Measurements from ENCODE around the gene NAA20. TPM values are rescaled to one million over a fixed set of nuclear protein-coding genes. Genes with fewer than 3 reads are reported as not detected.
A peak's percentile ranks its signal among the peaks of the same experiment; 100 is the strongest.

Gene NAA20
- total and polyA plus RNA-seq, 10 donors = 19.3 to 68.4 (median 40.0) TPM

DNA sequence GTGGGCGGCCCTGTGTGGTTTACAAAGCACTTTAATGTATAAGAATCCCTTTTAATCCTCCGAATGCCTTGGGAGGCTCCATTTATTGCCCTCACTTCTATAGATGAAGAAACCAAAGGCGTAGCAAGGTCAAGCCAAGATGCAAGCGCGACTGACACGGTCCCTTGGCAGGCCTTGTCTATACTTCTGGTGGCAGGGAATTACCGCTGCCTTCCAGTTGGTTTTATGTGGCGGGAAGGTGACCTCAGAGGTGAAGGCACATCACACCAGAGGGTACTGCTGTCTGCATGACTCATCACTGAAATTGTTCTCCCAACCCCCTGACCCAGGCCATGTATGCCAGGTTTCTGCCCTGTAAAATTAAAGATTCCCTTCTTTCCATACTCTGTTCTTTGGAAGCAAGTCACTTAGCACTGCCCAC is 36.1 kb upstream of the NAA20 start:
- Histone ChIP-seq H3K27me3 (replicated peaks in 1 of 7) (no peaks in the 10 kb centered on the region), H3K36me3 (peaks cover 0 to 57% (median 0%) of the 10 kb centered on the region in 6 donors), H3K4me3 (no peak overlapping the region), H3K9me3 (no peaks in the 10 kb centered on the region), H3K4me1 (peaks cover 5 to 62% (median 34%) of the 10 kb centered on the region in 6 donors), H3K27ac (peak overlapping the region in 1 of 8 donors; percentile 24)
- TF ChIP-seq POLR2AphosphoS5 (IDR thresholded peaks at IDR 0.05) (no peak), POLR2A (IDR thresholded peaks at IDR 0.05) (no peak)
- TF ChIP-seq, protein P1, sequence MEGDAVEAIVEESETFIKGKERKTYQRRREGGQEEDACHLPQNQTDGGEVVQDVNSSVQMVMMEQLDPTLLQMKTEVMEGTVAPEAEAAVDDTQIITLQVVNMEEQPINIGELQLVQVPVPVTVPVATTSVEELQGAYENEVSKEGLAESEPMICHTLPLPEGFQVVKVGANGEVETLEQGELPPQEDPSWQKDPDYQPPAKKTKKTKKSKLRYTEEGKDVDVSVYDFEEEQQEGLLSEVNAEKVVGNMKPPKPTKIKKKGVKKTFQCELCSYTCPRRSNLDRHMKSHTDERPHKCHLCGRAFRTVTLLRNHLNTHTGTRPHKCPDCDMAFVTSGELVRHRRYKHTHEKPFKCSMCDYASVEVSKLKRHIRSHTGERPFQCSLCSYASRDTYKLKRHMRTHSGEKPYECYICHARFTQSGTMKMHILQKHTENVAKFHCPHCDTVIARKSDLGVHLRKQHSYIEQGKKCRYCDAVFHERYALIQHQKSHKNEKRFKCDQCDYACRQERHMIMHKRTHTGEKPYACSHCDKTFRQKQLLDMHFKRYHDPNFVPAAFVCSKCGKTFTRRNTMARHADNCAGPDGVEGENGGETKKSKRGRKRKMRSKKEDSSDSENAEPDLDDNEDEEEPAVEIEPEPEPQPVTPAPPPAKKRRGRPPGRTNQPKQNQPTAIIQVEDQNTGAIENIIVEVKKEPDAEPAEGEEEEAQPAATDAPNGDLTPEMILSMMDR (IDR thresholded peaks at IDR 0.05 in 8 of 11, conservative IDR thresholded peaks at IDR 0.05 in 3 of 11) = no peak
- whole genome bisulfite sequencing, 5 donors = 75 to 94% (median 89%) methylated on average over 8 of the region's 8 CpGs
- no peak for DNase-seq
- intact Hi-C loops (cut with DNase I; ENCODE audit: low total_unique reads) = no loop called here

DNA sequence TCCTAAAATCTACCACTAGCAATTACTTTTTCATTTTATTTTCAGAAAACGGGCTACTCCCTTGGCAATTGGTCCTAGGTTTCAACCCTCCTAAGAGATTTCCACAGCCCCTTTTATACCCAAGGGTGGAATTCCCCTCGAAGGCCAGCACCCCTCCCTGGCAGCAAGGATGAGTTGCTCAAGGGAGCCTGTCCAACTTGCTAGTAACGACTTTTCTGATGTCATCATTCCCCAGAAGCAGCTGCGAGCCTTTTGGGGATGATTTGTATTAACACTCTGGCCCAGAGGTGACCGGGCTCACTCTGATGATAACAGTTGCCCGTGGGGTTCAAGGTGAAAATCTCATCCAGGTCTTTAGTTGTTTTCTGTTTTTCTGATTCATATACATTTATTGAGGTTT is 30.7 kb upstream of the NAA20 start:
- no peak for DNase-seq
- TF ChIP-seq POLR2AphosphoS5 (IDR thresholded peaks at IDR 0.05) (no peak), POLR2A (IDR thresholded peaks at IDR 0.05) (no peak)
- TF ChIP-seq, protein P1 (IDR thresholded peaks at IDR 0.05 in 8 of 11, conservative IDR thresholded peaks at IDR 0.05 in 3 of 11) = no peak
- Histone ChIP-seq H3K27me3 (replicated peaks in 1 of 7) (no peaks in the 10 kb centered on the region), H3K27ac (peak overlapping the region in 5 of 8 donors; percentile 18 to 50 (median 38)), H3K4me1 (peaks cover 0 to 56% (median 28%) of the 10 kb centered on the region in 6 donors), H3K4me3 (no peak overlapping the region), H3K36me3 (peaks cover 0 to 39% (median 0%) of the 10 kb centered on the region in 6 donors), H3K9me3 (no peaks in the 10 kb centered on the region)
- intact Hi-C loops (cut with DNase I; ENCODE audit: low total_unique reads) = no loop called here
- 39 to 69% (median 53%) methylated on average over 6 of the region's 6 CpGs for WGBS, 5 donors

DNA sequence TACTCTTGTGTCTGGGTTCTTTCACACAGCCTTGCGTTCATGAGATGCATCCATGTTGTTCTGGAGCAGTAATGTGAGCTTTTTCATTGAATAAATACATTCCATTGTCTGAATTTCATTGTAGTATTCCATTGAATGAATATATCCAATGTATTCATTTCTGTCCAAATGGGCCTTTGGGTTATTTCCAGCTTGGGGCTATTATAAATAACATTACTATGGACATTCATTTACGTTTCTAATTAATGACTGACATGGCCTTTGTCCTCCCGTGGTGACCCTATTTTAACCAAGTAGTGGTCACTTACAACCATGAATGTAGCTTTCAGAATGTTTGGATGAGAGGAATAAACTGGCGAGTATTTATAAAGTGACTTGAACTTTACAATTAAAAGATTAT is 30.1 kb upstream of the NAA20 start:
- H3K4me3 ChIP-seq = no peak overlapping the region
- intact Hi-C loops (cut with DNase I; ENCODE audit: low total_unique reads) = no loop called here
- H3K27ac ChIP-seq = peak overlapping the region in 2 of 8 donors; percentile 45 to 50
- H3K4me1 ChIP-seq = peaks cover under 1 to 56% (median 29%) of the 10 kb centered on the region in 6 donors
- TF ChIP-seq, protein P1 (IDR thresholded peaks at IDR 0.05 in 8 of 11, conservative IDR thresholded peaks at IDR 0.05 in 3 of 11) = no peak
- TF ChIP-seq POLR2AphosphoS5 (IDR thresholded peaks at IDR 0.05) (no peak), POLR2A (IDR thresholded peaks at IDR 0.05) (no peak)
- H3K9me3 ChIP-seq = no peaks in the 10 kb centered on the region
- peaks cover 0 to 37% (median 0%) of the 10 kb centered on the region in 6 donors for H3K36me3 ChIP-seq
- no peaks in the 10 kb centered on the region for H3K27me3 ChIP-seq (replicated peaks in 1 of 7)
- 76 to 88% (median 80%) methylated on average over 4 of the region's 4 CpGs for WGBS, 5 donors
- DNase-seq = no peak

DNA sequence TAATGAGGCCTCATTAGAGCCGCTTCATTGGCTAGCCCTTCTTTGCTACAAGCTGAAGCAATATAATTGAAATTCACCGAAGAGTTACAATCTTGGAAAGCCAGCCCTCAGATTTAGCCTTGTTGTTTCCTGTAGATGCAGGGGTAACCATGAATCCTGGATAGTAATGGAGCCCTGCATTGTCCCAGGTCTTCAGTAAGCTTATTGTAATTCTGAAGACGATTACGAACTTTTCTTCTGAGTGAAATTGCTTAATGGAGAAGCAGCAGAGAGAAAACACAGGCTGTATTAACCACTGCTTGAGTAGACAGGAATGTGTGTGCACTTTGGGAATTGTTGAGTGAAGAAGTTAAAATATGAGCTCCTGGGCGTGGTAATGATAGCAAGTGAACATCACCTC is 26.3 kb upstream of the NAA20 start:
- no peak for TF ChIP-seq POLR2A (IDR thresholded peaks at IDR 0.05)
- TF ChIP-seq, protein P1 (IDR thresholded peaks at IDR 0.05 in 8 of 11, conservative IDR thresholded peaks at IDR 0.05 in 3 of 11) = no peak
- no peak for TF ChIP-seq POLR2AphosphoS5 (IDR thresholded peaks at IDR 0.05)
- DNase-seq = no peak
- 75 to 90% (median 79%) methylated on average over 5 of the region's 5 CpGs for WGBS, 5 donors
- no peaks in the 10 kb centered on the region for H3K27me3 ChIP-seq (replicated peaks in 1 of 7)
- peaks cover 0 to 44% (median 0%) of the 10 kb centered on the region in 6 donors for H3K36me3 ChIP-seq
- peaks cover 15 to 76% (median 40%) of the 10 kb centered on the region in 6 donors for H3K4me1 ChIP-seq
- no peak overlapping the region for H3K4me3 ChIP-seq
- H3K9me3 ChIP-seq = no peaks in the 10 kb centered on the region
- H3K27ac ChIP-seq = peak overlapping the region in 1 of 8 donors; percentile 12
- intact Hi-C loops (cut with DNase I; ENCODE audit: low total_unique reads) = loop anchor here (10.0 kb wide), 2 partner anchors 86 to 296 kb away; no protein-coding TSS in a partner anchor

Measured in spleen (tissue), 11 donors.